H1 (cell line): ENCODE data around the gene PHACTR1. TPM values are rescaled to one million over a fixed set of nuclear protein-coding genes. Genes with fewer than 3 reads are reported as not detected.

Source experiments
- CTCF ChIA-PET: fragments of 300-600 bp; sonication (Branson Sonifier 250); formaldehyde crosslinking; loops from one replicate; lab custom pipeline; 2021; ENCODE audit not compliant: partially characterized antibody; lab: Charles Lee
- POLR2A ChIA-PET: fragments of 300-600 bp; sonication (Branson Sonifier 250); formaldehyde crosslinking; loops from one replicate; lab custom pipeline; 2021; ENCODE audit warnings: inconsistent platforms; ENCODE audit not compliant: partially characterized antibody; lab: Charles Lee
- DNase-seq, 2 experiments: peaks; one replicate each; pipeline versions ENCODE4 v3.0.0 to v3.0.0-alpha.2; 2010 to 2022; ENCODE audit warnings: low spot score in 2 of 2, low read depth in 1 of 2, mixed read lengths in 1 of 2
- FAIRE-seq: peaks from 2 replicates; lab custom pipeline; 2011; peaks lifted over from hg19 to GRCh38; lab: Jason Lieb, UNC
- H2AFZ ChIP-seq: 2 replicates; pipeline ENCODE4 v1.8.1; 2012; ENCODE audit warnings: low read length, inconsistent platforms
- H2AK5ac ChIP-seq: 2 replicates; pipeline ENCODE4 v1.6.1; 2013; ENCODE audit warnings: low read depth, low read length
- H2BK120ac ChIP-seq: replicated peaks from 2 replicates; pipeline ENCODE3; 2013; ENCODE audit warnings: low read depth, low read length, inconsistent platforms
- H2BK12ac ChIP-seq: 2 replicates; pipeline ENCODE4 v1.6.1; 2013; ENCODE audit warnings: low read depth, low read length
- H2BK15ac ChIP-seq: 2 replicates; pipeline ENCODE4 v1.6.1; 2013; ENCODE audit warnings: low read length
- H2BK20ac ChIP-seq: 2 replicates; pipeline ENCODE4 v1.6.1; 2013; ENCODE audit warnings: low read length
- H2BK5ac ChIP-seq: 2 replicates; pipeline ENCODE4 v1.6.1; 2013; ENCODE audit warnings: low read depth, low read length
- H3K14ac ChIP-seq: 2 replicates; pipeline ENCODE4 v1.6.1; 2013; ENCODE audit warnings: inconsistent platforms; ENCODE audit not compliant: insufficient read length
- H3K18ac ChIP-seq: 2 replicates; pipeline ENCODE4 v1.6.1; 2013; ENCODE audit warnings: low read length; ENCODE audit errors: extremely low read depth
- H3K23ac ChIP-seq: 2 replicates; pipeline ENCODE4 v1.6.1; 2013; ENCODE audit warnings: inconsistent platforms; ENCODE audit not compliant: insufficient read length
- H3K23me2 ChIP-seq: 2 replicates; pipeline ENCODE4 v1.6.1; 2013; ENCODE audit warnings: low read depth, low read length
- H3K27ac ChIP-seq: 2 replicates; pipeline ENCODE4 v1.6.1; 2011; ENCODE audit warnings: low read depth, low read length, inconsistent platforms
- H3K27me3 ChIP-seq, 4 experiments: replicated peaks in 1 of 4; 1 replicate in 1 of 4; 2 replicates in 3 of 4; pipeline versions ENCODE4 v1.6.1 to v1.8.1; 2011 to 2013; ENCODE audit warnings: low read length in 3 of 4, mild to moderate bottlenecking in 3 of 4, inconsistent platforms in 2 of 4, mixed read lengths in 2 of 4, moderate library complexity in 1 of 4; ENCODE audit not compliant: control insufficient read depth in 3 of 4, insufficient read depth in 3 of 4; ENCODE audit errors: extremely low read depth in 1 of 4
- H3K36me3 ChIP-seq, 4 experiments: 2 replicates each; pipeline versions ENCODE4 v1.6.1 to v1.8.1; 2011 to 2013; ENCODE audit warnings: mild to moderate bottlenecking in 4 of 4, low read length in 3 of 4, moderate library complexity in 2 of 4, control low read depth in 1 of 4, inconsistent platforms in 1 of 4; ENCODE audit not compliant: insufficient read depth in 4 of 4, control insufficient read depth in 2 of 4
- H3K4ac ChIP-seq: replicated peaks from 2 replicates; pipeline ENCODE3; 2013; ENCODE audit warnings: low read length, low read depth, mixed read lengths, inconsistent platforms; ENCODE audit not compliant: insufficient read length
- H3K4me1 ChIP-seq, 4 experiments: replicated peaks in 1 of 4; 1 replicate in 1 of 4; 2 replicates in 3 of 4; pipeline versions ENCODE4 v1.6.1 to v1.8.1; 2011 to 2013; ENCODE audit warnings: low read length in 3 of 4, inconsistent platforms in 2 of 4, mixed read lengths in 1 of 4; ENCODE audit not compliant: insufficient read depth in 4 of 4, control insufficient read depth in 3 of 4
- H3K4me2 ChIP-seq, 2 experiments: 2 replicates each; pipeline versions ENCODE4 v1.6.1 to v1.8.1; 2011 to 2013; ENCODE audit warnings: low read depth in 2 of 2, low read length in 2 of 2, control low read depth in 1 of 2, inconsistent platforms in 1 of 2, mild to moderate bottlenecking in 1 of 2; ENCODE audit not compliant: insufficient read depth in 1 of 2
- H3K4me3 ChIP-seq, 4 experiments: fragments of 200-600, 300-600 bp in 1 of 4; sonication (generic), shearing (Covaris generic), sonication (Bioruptor Twin) in 1 of 4; 2 replicates each; pipeline versions ENCODE4 v1.5.1 to v1.8.1; 2011 to 2016; ENCODE audit warnings: low read length in 4 of 4, low read depth in 3 of 4, control low read depth in 2 of 4, inconsistent platforms in 2 of 4, mild to moderate bottlenecking in 2 of 4, mixed read lengths in 1 of 4, moderate library complexity in 1 of 4; ENCODE audit not compliant: insufficient read depth in 2 of 4; ENCODE audit errors: extremely low read depth in 1 of 4
- H3K56ac ChIP-seq: replicated peaks from 2 replicates; pipeline ENCODE3; 2013; ENCODE audit warnings: low read depth, mild to moderate bottlenecking, mixed read lengths, low read length, inconsistent platforms; ENCODE audit not compliant: insufficient read length
- H3K79me1 ChIP-seq: 2 replicates; pipeline ENCODE4 v1.6.1; 2013; ENCODE audit warnings: low read depth, low read length, control low read depth
- H3K79me2 ChIP-seq, 2 experiments: 2 replicates each; pipeline versions ENCODE4 v1.6.1 to v1.8.1; 2012 to 2013; ENCODE audit warnings: low read length in 2 of 2, mild to moderate bottlenecking in 2 of 2, inconsistent platforms in 1 of 2; ENCODE audit not compliant: insufficient read depth in 2 of 2, control insufficient read depth in 1 of 2
- H3K9ac ChIP-seq, 4 experiments: replicated peaks in 1 of 4; 1 replicate in 1 of 4; 2 replicates in 3 of 4; pipeline versions ENCODE4 v1.6.1 to v1.8.1; 2011 to 2013; ENCODE audit warnings: low read depth in 3 of 4, low read length in 3 of 4, control low read depth in 2 of 4, mild to moderate bottlenecking in 2 of 4, moderate library complexity in 2 of 4, inconsistent platforms in 1 of 4; ENCODE audit errors: extremely low read depth in 1 of 4
- H3K9me3 ChIP-seq, 2 experiments: 2 replicates each; pipeline versions ENCODE4 v1.6.1 to v1.8.1; 2012 to 2013; ENCODE audit warnings: mild to moderate bottlenecking in 2 of 2, moderate library complexity in 2 of 2, control low read depth in 1 of 2, inconsistent platforms in 1 of 2, low read depth in 1 of 2, low read length in 1 of 2, mixed read lengths in 1 of 2; ENCODE audit not compliant: insufficient read depth in 2 of 2
- H4K20me1 ChIP-seq, 2 experiments: replicated peaks in 1 of 2; 2 replicates each; pipeline versions ENCODE3 to v1.8.1; 2011 to 2013; ENCODE audit warnings: inconsistent platforms in 2 of 2, low read length in 2 of 2, mild to moderate bottlenecking in 1 of 2; ENCODE audit not compliant: insufficient read depth in 2 of 2, control insufficient read depth in 1 of 2
- H4K5ac ChIP-seq: 2 replicates; pipeline ENCODE4 v1.6.1; 2013; ENCODE audit warnings: low read length, low read depth, mixed read lengths, inconsistent platforms; ENCODE audit not compliant: insufficient read length
- H4K8ac ChIP-seq: 2 replicates; pipeline ENCODE4 v1.8.0; 2013; ENCODE audit warnings: mild to moderate bottlenecking, moderate library complexity, low read length, inconsistent platforms; ENCODE audit not compliant: insufficient read depth; ENCODE audit errors: extremely low read depth
- H4K91ac ChIP-seq: replicated peaks from 2 replicates; pipeline ENCODE3; 2013; ENCODE audit warnings: low read length, mixed read lengths, inconsistent platforms; ENCODE audit not compliant: insufficient read length
- CEBPB ChIP-seq: IDR thresholded peaks from 2 replicates; pipeline ENCODE4 v1.6.1; 2012; ENCODE audit warnings: low read depth, low read length
- CHD2 ChIP-seq: IDR thresholded peaks from 2 replicates; pipeline ENCODE4 v1.6.1; 2012; ENCODE audit warnings: low read length, improper control_type of control experiment
- CTBP2 ChIP-seq: IDR thresholded peaks from 2 replicates; pipeline ENCODE4 v1.7.0; 2011; ENCODE audit warnings: borderline replicate concordance, mild to moderate bottlenecking, moderate library complexity, mixed read lengths, low read length; ENCODE audit not compliant: insufficient read depth, insufficient read length
- E2F6 ChIP-seq: IDR thresholded peaks from 2 replicates; pipeline ENCODE4 v1.6.1; 2012; ENCODE audit warnings: inconsistent platforms
- EGR1 ChIP-seq: IDR thresholded peaks from 2 replicates; pipeline ENCODE4 v1.6.1; 2011; ENCODE audit warnings: low read depth, low read length, borderline replicate concordance
- JUND ChIP-seq: IDR thresholded peaks from 2 replicates; pipeline ENCODE4 v1.6.1; 2011; ENCODE audit warnings: mild to moderate bottlenecking, improper control_type of control experiment, low read length
- MAX ChIP-seq: IDR thresholded peaks from 2 replicates; pipeline ENCODE4 v1.6.1; 2012; ENCODE audit warnings: inconsistent platforms
- POLR2A ChIP-seq, 2 experiments: IDR thresholded peaks; 1 replicate in 1 of 2; 2 replicates in 1 of 2; pipeline ENCODE4 v1.6.1; 2011; ENCODE audit warnings: low read depth in 2 of 2, low read length in 2 of 2, mild to moderate bottlenecking in 2 of 2; ENCODE audit errors: control extremely low read depth in 1 of 2
- RAD21 ChIP-seq, 2 experiments: IDR thresholded peaks in 1 of 2; conservative IDR thresholded peaks in 1 of 2; 2 replicates each; pipeline ENCODE4 v1.6.1; 2011; ENCODE audit warnings: low read depth in 2 of 2, low read length in 2 of 2, improper control_type of control experiment in 1 of 2, inconsistent platforms in 1 of 2, mild to moderate bottlenecking in 1 of 2, moderate library complexity in 1 of 2
- RFX5 ChIP-seq: IDR thresholded peaks from 2 replicates; pipeline ENCODE4 v1.6.1; 2011; ENCODE audit warnings: low read depth, low read length, improper control_type of control experiment, borderline replicate concordance
- SIN3A ChIP-seq, 2 experiments: IDR thresholded peaks in 1 of 2; conservative IDR thresholded peaks in 1 of 2; 2 replicates each; pipeline ENCODE4 v1.6.1; 2011 to 2012; ENCODE audit warnings: low read length in 2 of 2, improper control_type of control experiment in 1 of 2, low read depth in 1 of 2, mild to moderate bottlenecking in 1 of 2
- SP2 ChIP-seq: IDR thresholded peaks from 2 replicates; pipeline ENCODE4 v1.6.1; 2012; ENCODE audit warnings: mild to moderate bottlenecking, low read length, inconsistent platforms
- SUZ12 ChIP-seq: fragments of 200-600 bp; sonication (generic); IDR thresholded peaks from 2 replicates; pipeline ENCODE4 v1.6.1; 2012; ENCODE audit warnings: mild to moderate bottlenecking, inconsistent platforms, low read length, moderate library complexity, mixed read lengths
- WGBS, 2 experiments: shearing (Covaris generic) in 1 of 2; methylation state at CpG; one replicate each; pipeline versions ENCODE4 v1.1.6 to v1.1.7; 2013 to 2015; ENCODE audit warnings: low lambda C conversion rate in 2 of 2, mixed read lengths in 2 of 2, inconsistent platforms in 1 of 2, low coverage in 1 of 2, missing lambda C conversion rate in 1 of 2; ENCODE audit not compliant: insufficient replicate concordance in 2 of 2, insufficient coverage in 1 of 2, insufficient read length in 1 of 2; ENCODE audit errors: extremely low coverage in 1 of 2, missing lambda C conversion rate in 1 of 2; 5-methylcytosine and 5-hydroxymethylcytosine counted together
- polyA plus RNA-seq, 7 experiments: library from polyadenylated mRNA; depleted of rRNA in 3 of 7; stranded (reverse) in 5 of 7; unstranded in 2 of 7; fragments of >200 nt in 5 of 7; fragments of 200-250 nt in 2 of 7; gene quantifications; 1 replicate in 5 of 7; 2 replicates in 1 of 7; 4 replicates in 1 of 7; pipeline versions ENCODE4 v1.2.1 to v1.2.3, GENCODE V29; 2011 to 2013; ENCODE audit warnings: missing spikeins in 2 of 7, mixed read lengths in 2 of 7
- total RNA-seq: library from RNA; stranded (reverse); fragmentation: NEBNext Ultra II Directional; extraction: Animal tissue kit (Norgen Biotek cat#: 25700); gene quantifications from 2 replicates; pipeline ENCODE4 v1.2.1, GENCODE V29; 2021

The PHACTR1 gene
- total and polyA plus RNA-seq, 2 of the 8 experiments (the other 6 are each of a cell fraction or from before 2014, with no cell fraction given): 3.9 to 17.1 TPM

GRCh38 chr6:12725263-12725662 is 8.7 kb downstream of the PHACTR1 start:
- H2BK5ac ChIP-seq: no peak overlapping the region
- no peak overlapping the region for H4K5ac ChIP-seq
- no peak overlapping the region; the same call in 1 of the 2 replicates for H2BK20ac ChIP-seq
- H2BK120ac ChIP-seq: no peak overlapping the region
- H2AFZ ChIP-seq: no peak overlapping the region
- no peak overlapping the region for H2BK15ac ChIP-seq
- no peak overlapping the region for H2AK5ac ChIP-seq
- no peak overlapping the region for H4K8ac ChIP-seq
- no peaks in the 10 kb centered on the region for H3K23me2 ChIP-seq
- no peak overlapping the region for H3K27ac ChIP-seq
- H3K9ac ChIP-seq: no peak overlapping the region
- whole genome bisulfite sequencing, 2 experiments: 94% methylated on average over 2 of the region's 2 CpGs; no CpG with 5 or more reads in 1 of the 2 experiments
- 0 out of 7 replicates have a peak, but pooled peaks cover 0 to 2% (median 0%) of the 10 kb centered on the region in 4 experiments for H3K27me3 ChIP-seq
- no peak overlapping the region for H3K56ac ChIP-seq
- H3K4me3 ChIP-seq: no peak overlapping the region
- no peak overlapping the region for H3K4me2 ChIP-seq
- no peaks in the 10 kb centered on the region for H3K9me3 ChIP-seq
- H4K20me1 ChIP-seq: no peaks in the 10 kb centered on the region
- ChIA-PET POLR2A (no interaction called here), CTCF (interaction anchor here (1.4 to 1.6 kb wide), 2 partner anchors 19 to 168 kb away, joined by 4 to 7 read pairs; no protein-coding TSS in a partner anchor)
- H3K79me2 ChIP-seq: no peaks in the 10 kb centered on the region
- no peaks in the 10 kb centered on the region for H3K79me1 ChIP-seq
- H3K18ac ChIP-seq: no peak overlapping the region
- FAIRE-seq: no peak
- no peak overlapping the region for H3K4ac ChIP-seq
- DNase-seq: no peak
- H3K36me3 ChIP-seq: no peaks in the 10 kb centered on the region
- peaks cover 0 to 8% (median 5%) of the 10 kb centered on the region in 4 experiments; a peak in 2 of 7 replicates for H3K4me1 ChIP-seq
- H2BK12ac ChIP-seq: no peak overlapping the region
- no peak overlapping the region for H4K91ac ChIP-seq
- H3K14ac ChIP-seq: no peak overlapping the region
- H3K23ac ChIP-seq: no peak overlapping the region
- TF ChIP-seq E2F6: no peak
- no peak for TF ChIP-seq JUND
- TF ChIP-seq SIN3A (conservative IDR thresholded peaks at IDR 0.05 in 1 of 2, IDR thresholded peaks at IDR 0.05 in 1 of 2; ENCODE audit: low read depth in 1 of 2, low read length in 2 of 2): no peak
- no peak for TF ChIP-seq RFX5
- no peak for TF ChIP-seq SUZ12
- TF ChIP-seq MAX: no peak
- no peak for TF ChIP-seq SP2
- no peak for TF ChIP-seq CEBPB
- no peak for TF ChIP-seq EGR1
- no peak for TF ChIP-seq POLR2A (IDR thresholded peaks at IDR 0.05; ENCODE audit: control extremely low read depth in 1 of 2, low read depth in 2 of 2, low read length in 2 of 2)
- TF ChIP-seq CHD2: no peak
- TF ChIP-seq RAD21 (IDR thresholded peaks at IDR 0.05 in 1 of 2, conservative IDR thresholded peaks at IDR 0.05 in 1 of 2; ENCODE audit: low read depth in 2 of 2, low read length in 2 of 2): no peak
- no peak for TF ChIP-seq CTBP2
